ENCODE results near the gene AFF4. TPM values are rescaled to one million over a fixed set of nuclear protein-coding genes. Genes with fewer than 3 reads are reported as not detected.

Gene AFF4
- total and polyA plus RNA-seq, 9 of the 15 experiments (the other 6 are each of a cell fraction or from before 2014, with no cell fraction given): 1.7 to 25.8 (median 17.9) TPM

DNA sequence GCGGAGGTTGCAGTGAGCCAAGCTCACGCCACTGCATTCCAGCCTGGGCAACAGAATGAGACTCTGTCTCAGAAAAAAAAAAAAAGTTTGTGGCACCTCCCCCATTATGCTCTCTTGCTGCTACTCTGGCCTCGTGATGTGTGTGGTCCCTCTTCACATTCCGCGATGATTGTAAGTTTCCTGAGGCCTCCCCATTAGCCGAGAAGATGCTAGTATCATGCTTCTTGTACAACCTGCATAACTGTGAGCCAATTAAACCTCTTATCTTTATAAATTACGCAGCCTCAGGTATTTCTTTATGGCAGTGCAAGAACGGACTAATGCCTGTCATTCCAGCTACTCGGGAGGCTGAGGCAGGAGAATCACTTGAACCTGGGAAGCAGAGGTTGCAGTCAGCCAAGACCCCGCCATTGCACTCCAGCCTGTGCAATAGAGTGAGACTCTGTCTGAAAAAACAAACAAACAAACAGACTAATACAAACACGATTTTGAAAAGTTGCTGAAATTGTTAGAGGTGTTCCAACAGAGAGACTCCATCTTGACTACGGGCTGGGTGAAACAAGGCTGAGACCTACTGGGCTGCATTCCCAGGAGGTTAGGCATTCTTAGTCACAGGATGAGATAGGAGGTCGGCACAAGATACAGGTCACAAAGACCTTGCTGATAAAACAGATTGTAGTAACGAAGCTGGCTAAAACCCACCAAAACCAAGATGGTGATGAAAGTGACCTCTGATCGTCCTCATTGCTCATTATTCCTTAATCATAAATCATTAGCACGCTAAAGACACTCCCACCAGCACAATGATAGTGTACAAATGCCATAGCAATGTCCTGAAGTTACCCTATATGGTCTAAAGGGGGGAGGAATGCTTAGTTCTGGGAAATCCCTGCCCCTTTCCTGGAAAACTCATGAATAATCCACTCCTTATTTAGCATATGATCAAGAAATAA is 8.3 kb upstream of the AFF4 start (continued):
- no peak; the same call in 1 of the 2 replicates for TF ChIP-seq ZBTB40 (IDR thresholded peaks at IDR 0.05)
- TF ChIP-seq ZBTB40 (CRISPR knock-in tag; IDR thresholded peaks at IDR 0.05): no peak
- 0 out of 2 replicates have a peak, but pooled peaks have one; percentile 34 for TF ChIP-seq ZNF384 (IDR thresholded peaks at IDR 0.05; ENCODE audit: low read depth, low read length)
- no peak for TF ChIP-seq ZC3H11A (IDR thresholded peaks at IDR 0.05; ENCODE audit: low read depth, low read length)
- TF ChIP-seq NEUROD1 (IDR thresholded peaks at IDR 0.05; ENCODE audit: borderline replicate concordance, low read depth, low read length, partially characterized antibody): no peak
- TF ChIP-seq, protein P1, sequence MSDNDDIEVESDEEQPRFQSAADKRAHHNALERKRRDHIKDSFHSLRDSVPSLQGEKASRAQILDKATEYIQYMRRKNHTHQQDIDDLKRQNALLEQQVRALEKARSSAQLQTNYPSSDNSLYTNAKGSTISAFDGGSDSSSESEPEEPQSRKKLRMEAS (CRISPR knock-in tag; IDR thresholded peaks at IDR 0.05): no peak
- TF ChIP-seq FOS (IDR thresholded peaks at IDR 0.05; ENCODE audit: extremely low read depth, insufficient read length): no peak
- TF ChIP-seq TRIM28 (IDR thresholded peaks at IDR 0.05): no peak
- TF ChIP-seq E2F4 (CRISPR knock-in tag; IDR thresholded peaks at IDR 0.05; ENCODE audit: low read depth): no peak
- TF ChIP-seq, protein P2, sequence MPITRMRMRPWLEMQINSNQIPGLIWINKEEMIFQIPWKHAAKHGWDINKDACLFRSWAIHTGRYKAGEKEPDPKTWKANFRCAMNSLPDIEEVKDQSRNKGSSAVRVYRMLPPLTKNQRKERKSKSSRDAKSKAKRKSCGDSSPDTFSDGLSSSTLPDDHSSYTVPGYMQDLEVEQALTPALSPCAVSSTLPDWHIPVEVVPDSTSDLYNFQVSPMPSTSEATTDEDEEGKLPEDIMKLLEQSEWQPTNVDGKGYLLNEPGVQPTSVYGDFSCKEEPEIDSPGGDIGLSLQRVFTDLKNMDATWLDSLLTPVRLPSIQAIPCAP (CRISPR knock-in tag; IDR thresholded peaks at IDR 0.05; ENCODE audit: borderline replicate concordance): no peak

Data from K562 (cell line).